HCT116 (cell line): Measurements from ENCODE around the gene SPPL2B. TPM values are rescaled to one million over a fixed set of nuclear protein-coding genes. Genes with fewer than 3 reads are reported as not detected.

ENCODE experiments used
- ATAC-seq: fragments of 200-7000 bp; cut with Tn5 transposase; 2 replicates; pipeline ENCODE4 v1.9.1; 2020; ENCODE audit warnings: mild to moderate bottlenecking, moderate library complexity
- BruUV-seq: library from RNA; stranded (reverse); fragments of 400-500 nt; replicated peaks from 2 replicates; lab custom pipeline; 2021; lab: Mats Ljungman, UMichigan
- CTCF ChIA-PET: fragments of 300-600 bp; sonication (Branson Sonifier 250); formaldehyde crosslinking; loops from one replicate; lab custom pipeline; 2021; ENCODE audit warnings: antibody characterized with exemption; lab: Charles Lee
- POLR2A ChIA-PET: fragments of 300-600, 350-600 bp; sonication (Branson Sonifier 250); formaldehyde crosslinking; loops from one replicate; lab custom pipeline; 2021; ENCODE audit warnings: antibody characterized with exemption; lab: Charles Lee
- RAD21 ChIA-PET, 2 experiments: fragments of 300-600 bp; sonication (Branson Sonifier 250); formaldehyde crosslinking; loops; one replicate each; lab custom pipeline; 2023; ENCODE audit warnings: low total read pairs in 2 of 2; ENCODE audit not compliant: uncharacterized antibody in 2 of 2, unreplicated experiment in 2 of 2, low non-redundant PET in 1 of 2; lab: Charles Lee
- DNase-seq: peaks from one replicate; pipeline ENCODE4 v3.0.0-alpha.2; 2010; ENCODE audit warnings: low read depth, low spot score
- H2AFZ ChIP-seq: fragments of 200-600 bp; shearing (Covaris generic), sonication (generic); 2 replicates; pipeline ENCODE4 v1.6.1; 2017; ENCODE audit warnings: low read depth, mixed run types, mixed read lengths, antibody characterized with exemption, low read length; ENCODE audit not compliant: poor library complexity, severe bottlenecking
- H3K27ac ChIP-seq: 2 replicates; pipeline ENCODE4 v1.5.1; 2012; ENCODE audit warnings: low read depth, low read length
- H3K27me3 ChIP-seq: fragments of 200-600 bp; sonication (generic); 2 replicates; pipeline ENCODE4 v1.6.1; 2016; ENCODE audit warnings: mixed run types, low read length, mixed read lengths; ENCODE audit not compliant: insufficient read depth
- H3K36me3 ChIP-seq, 2 experiments: fragments of 200-500 bp in 1 of 2; fragments of 200-600 bp in 1 of 2; sonication (Bioruptor generic) in 1 of 2; sonication (generic) in 1 of 2; 2 replicates each; pipeline versions ENCODE4 v1.5.1 to v1.6.1; 2014 to 2016; ENCODE audit warnings: low read length in 2 of 2, inconsistent platforms in 1 of 2, mixed read lengths in 1 of 2, mixed run types in 1 of 2; ENCODE audit not compliant: insufficient read depth in 2 of 2, control insufficient read depth in 1 of 2
- H3K4me1 ChIP-seq, 2 experiments: fragments of 200-600 bp in 1 of 2; sonication (generic) in 1 of 2; 2 replicates each; pipeline versions ENCODE4 v1.5.1 to v1.6.1; 2012 to 2017; ENCODE audit warnings: low read length in 2 of 2, inconsistent platforms in 1 of 2, mild to moderate bottlenecking in 1 of 2, mixed read lengths in 1 of 2, mixed run types in 1 of 2, moderate library complexity in 1 of 2; ENCODE audit not compliant: insufficient read depth in 2 of 2, control insufficient read depth in 1 of 2
- H3K4me2 ChIP-seq: fragments of 200-600 bp; sonication (generic); 2 replicates; pipeline ENCODE4 v1.6.1; 2017; ENCODE audit warnings: mixed run types, low read length, mixed read lengths
- H3K4me3 ChIP-seq, 2 experiments: fragments of 200-600 bp in 1 of 2; sonication (generic) in 1 of 2; replicated peaks in 1 of 2; 2 replicates each; pipeline ENCODE4 v1.5.1; 2011 to 2016; ENCODE audit warnings: low read length in 2 of 2, control low read depth in 1 of 2, low read depth in 1 of 2, mild to moderate bottlenecking in 1 of 2, mixed read lengths in 1 of 2, mixed run types in 1 of 2
- H3K79me2 ChIP-seq: fragments of 200-600 bp; sonication (generic); 2 replicates; pipeline ENCODE4 v1.6.1; 2017; ENCODE audit warnings: mild to moderate bottlenecking, mixed run types, low read length, moderate library complexity, mixed read lengths; ENCODE audit not compliant: insufficient read depth
- H3K9ac ChIP-seq: fragments of 200-600 bp; sonication (generic); 2 replicates; pipeline ENCODE4 v1.6.1; 2016; ENCODE audit warnings: low read length, mixed read lengths
- H3K9me2 ChIP-seq: fragments of 200-600 bp; sonication (generic), shearing (Covaris generic); 2 replicates; pipeline ENCODE4 v1.6.1; 2017; ENCODE audit warnings: mixed run types, mild to moderate bottlenecking, moderate library complexity; ENCODE audit not compliant: insufficient read depth
- H3K9me3 ChIP-seq, 2 experiments: fragments of 200-500 bp in 1 of 2; fragments of 200-600 bp in 1 of 2; sonication (Bioruptor generic) in 1 of 2; sonication (generic) in 1 of 2; 2 replicates each; pipeline ENCODE4 v1.6.1; 2014 to 2017; ENCODE audit warnings: low read length in 2 of 2, mixed read lengths in 2 of 2, inconsistent platforms in 1 of 2, low read depth in 1 of 2, mild to moderate bottlenecking in 1 of 2, mixed run types in 1 of 2, moderate library complexity in 1 of 2; ENCODE audit not compliant: control insufficient read depth in 1 of 2, insufficient read depth in 1 of 2
- H4K20me1 ChIP-seq: fragments of 200-600 bp; sonication (generic), shearing (Covaris generic); 2 replicates; pipeline ENCODE4 v1.6.1; 2017; ENCODE audit warnings: mixed run types, mild to moderate bottlenecking, moderate library complexity; ENCODE audit not compliant: insufficient read depth
- ATF3 ChIP-seq: IDR thresholded peaks from 2 replicates; pipeline ENCODE4 v1.6.1; 2012
- ELF1 ChIP-seq: IDR thresholded peaks from 2 replicates; pipeline ENCODE4 v1.6.1; 2012; ENCODE audit warnings: low read depth, borderline replicate concordance
- EZH2 ChIP-seq: fragments of 200-600 bp; sonication (generic); IDR thresholded peaks from 2 replicates; pipeline ENCODE4 v1.6.1; 2017; ENCODE audit warnings: antibody characterized with exemption, mixed run types
- FOSL1 ChIP-seq: IDR thresholded peaks from 2 replicates; pipeline ENCODE4 v1.6.1; 2012; ENCODE audit warnings: low read depth
- JUND ChIP-seq: IDR thresholded peaks from 2 replicates; pipeline ENCODE4 v1.6.1; 2012
- MAX ChIP-seq: IDR thresholded peaks from 2 replicates; pipeline ENCODE4 v1.6.1; 2012
- RAD21 ChIP-seq: IDR thresholded peaks from 2 replicates; pipeline ENCODE4 v1.6.1; 2012; ENCODE audit warnings: low read depth, mild to moderate bottlenecking
- REST ChIP-seq: IDR thresholded peaks from 2 replicates; pipeline ENCODE4 v1.6.1; 2012; ENCODE audit warnings: low read depth
- TCF7L2 ChIP-seq: IDR thresholded peaks from 2 replicates; pipeline ENCODE4 v1.7.0; 2011; ENCODE audit warnings: borderline replicate concordance, inconsistent platforms; ENCODE audit not compliant: insufficient read depth, insufficient read length; ENCODE audit errors: extremely low read depth
- ZFX ChIP-seq: fragments of 450-650 bp; IDR thresholded peaks from 2 replicates; pipeline ENCODE4 v1.6.1; 2017
- intact Hi-C: fragments of 100-400 bp; cut with micrococcal nuclease; formaldehyde crosslinking; loops from 2 replicates; pipeline ENCODE4 v1.10.0; 2022
- total RNA-seq: library from RNA; stranded (reverse); gene quantifications from one replicate; pipeline ENCODE4 v1.2.1, GENCODE V29; 2021; ENCODE audit not compliant: unreplicated experiment
- TF ChIP-seq, protein P1 (sequence below), 3 experiments: fragments of 200-600 bp in 1 of 3; sonication (generic) in 1 of 3; IDR thresholded peaks in 2 of 3; conservative IDR thresholded peaks in 1 of 3; 2 replicates each; pipeline ENCODE4 v1.5.1; 2012 to 2017; ENCODE audit warnings: low read depth in 2 of 3, low read length in 2 of 3, antibody characterized with exemption in 1 of 3, borderline replicate concordance in 1 of 3, control low read depth in 1 of 3, mild to moderate bottlenecking in 1 of 3, mixed read lengths in 1 of 3, mixed run types in 1 of 3, moderate library complexity in 1 of 3; ENCODE audit not compliant: insufficient read depth in 1 of 3

The SPPL2B gene
- total RNA-seq, 1 experiment from 2014 or later, result 83.1 TPM

DNA sequence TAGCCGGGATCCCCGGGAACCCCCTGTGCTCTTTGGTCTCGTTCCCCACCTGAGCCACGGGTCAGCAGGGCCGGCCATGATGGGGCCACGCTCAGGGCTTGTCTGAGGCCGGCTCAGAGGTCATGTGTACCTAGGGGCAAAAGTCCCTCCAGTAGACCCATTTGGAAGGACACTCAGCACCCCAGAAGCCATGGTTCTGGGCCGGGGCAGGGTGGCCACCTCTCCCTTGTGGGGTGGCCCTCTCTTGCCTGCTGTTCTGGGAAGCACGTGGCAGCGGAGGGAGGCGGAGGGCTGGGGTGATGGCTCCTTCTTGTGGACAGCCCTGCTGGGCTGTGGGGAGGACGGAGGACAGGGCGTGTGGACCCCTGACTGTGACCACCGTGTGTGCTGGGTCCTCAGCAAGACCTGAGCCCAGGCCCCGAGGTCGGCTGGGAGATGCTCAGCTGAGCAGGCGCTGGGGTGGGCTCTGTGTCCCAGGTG, 40.1 kb upstream of the SPPL2B start (continued):
- TF ChIP-seq REST (no peak), ELF1 (no peak)
- TF ChIP-seq, all 23 proteins: peak for 0

DNA sequence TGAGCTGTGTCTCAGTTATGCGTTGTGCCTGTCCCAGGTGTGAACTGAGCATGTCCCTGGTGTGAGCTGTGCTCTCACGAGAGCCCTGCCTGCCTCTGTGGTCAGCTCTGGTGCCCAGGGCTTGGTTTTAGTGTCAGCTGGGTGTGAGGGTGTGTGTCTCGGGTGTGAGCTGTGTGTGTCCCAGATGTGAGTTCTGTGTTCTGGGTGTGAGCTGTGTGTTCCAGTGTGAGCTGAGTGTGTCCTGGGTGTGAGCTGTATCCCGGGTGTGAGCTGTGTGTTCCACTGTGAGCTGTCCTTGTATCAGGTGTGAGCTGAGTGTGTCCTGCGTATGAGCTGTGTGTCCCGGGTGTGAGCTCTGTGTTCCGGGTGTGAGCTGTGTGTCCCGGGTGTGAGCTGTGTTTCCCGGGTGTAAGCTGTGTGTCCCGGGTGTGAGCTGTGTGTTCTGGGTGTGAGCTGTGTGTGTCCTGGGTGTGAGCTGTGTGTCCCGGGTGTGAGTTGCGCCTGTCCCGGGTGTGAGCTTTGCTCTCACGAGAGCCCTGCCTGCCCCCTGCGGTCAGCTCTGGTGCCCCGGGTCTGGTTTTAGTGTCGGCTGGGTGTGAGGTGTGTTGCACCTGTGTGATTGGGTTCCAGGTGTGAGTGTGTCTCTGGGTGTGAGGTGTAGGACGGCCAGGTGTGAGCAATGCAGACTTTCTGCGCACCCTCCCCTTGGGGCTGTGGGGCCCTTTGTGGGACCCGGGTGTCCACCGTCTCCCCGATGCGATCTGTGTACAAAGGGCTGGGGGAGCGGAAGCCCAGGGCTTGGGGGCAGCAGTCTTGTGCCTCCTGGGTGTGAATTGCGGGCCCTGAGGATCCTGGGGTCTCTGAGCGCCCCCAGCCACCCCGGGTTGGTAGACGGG, 39.4 kb upstream of the SPPL2B start:
- Histone ChIP-seq H3K9me2 (no peaks in the 10 kb centered on the region), H3K27ac (no peak overlapping the region), H2AFZ (no peak overlapping the region), H3K9ac (no peak overlapping the region), H3K4me2 (no peak overlapping the region), H3K36me3 (no peaks in the 10 kb centered on the region), H4K20me1 (no peaks in the 10 kb centered on the region), H3K79me2 (no peaks in the 10 kb centered on the region), H3K9me3 (no peaks in the 10 kb centered on the region), H3K4me1 (no peaks in the 10 kb centered on the region), H3K27me3 (no peaks in the 10 kb centered on the region), H3K4me3 (no peak overlapping the region)
- CTCF ChIA-PET, result no interaction called here
- no TSS peak for BruUV-seq
- DNase-seq, result no peak
- POLR2A ChIA-PET, result interaction anchor here (0.6 kb wide), 1 partner anchor 29 kb away, joined by 8 read pairs; no protein-coding TSS in a partner anchor
- intact Hi-C loops, result no loop called here
- ATAC-seq, result 0 out of 2 replicates have a peak, but pooled peaks have one; percentile 23
- RAD21 ChIA-PET, result no interaction called here
- no peak for TF ChIP-seq ZFX
- TF ChIP-seq MAX, result no peak
- TF ChIP-seq ATF3, result no peak
- TF ChIP-seq REST, result no peak
- no peak for TF ChIP-seq RAD21
- TF ChIP-seq FOSL1, result no peak
- TF ChIP-seq EZH2, result no peak
- TF ChIP-seq TCF7L2, result no peak
- no peak for TF ChIP-seq JUND
- TF ChIP-seq, protein P1, sequence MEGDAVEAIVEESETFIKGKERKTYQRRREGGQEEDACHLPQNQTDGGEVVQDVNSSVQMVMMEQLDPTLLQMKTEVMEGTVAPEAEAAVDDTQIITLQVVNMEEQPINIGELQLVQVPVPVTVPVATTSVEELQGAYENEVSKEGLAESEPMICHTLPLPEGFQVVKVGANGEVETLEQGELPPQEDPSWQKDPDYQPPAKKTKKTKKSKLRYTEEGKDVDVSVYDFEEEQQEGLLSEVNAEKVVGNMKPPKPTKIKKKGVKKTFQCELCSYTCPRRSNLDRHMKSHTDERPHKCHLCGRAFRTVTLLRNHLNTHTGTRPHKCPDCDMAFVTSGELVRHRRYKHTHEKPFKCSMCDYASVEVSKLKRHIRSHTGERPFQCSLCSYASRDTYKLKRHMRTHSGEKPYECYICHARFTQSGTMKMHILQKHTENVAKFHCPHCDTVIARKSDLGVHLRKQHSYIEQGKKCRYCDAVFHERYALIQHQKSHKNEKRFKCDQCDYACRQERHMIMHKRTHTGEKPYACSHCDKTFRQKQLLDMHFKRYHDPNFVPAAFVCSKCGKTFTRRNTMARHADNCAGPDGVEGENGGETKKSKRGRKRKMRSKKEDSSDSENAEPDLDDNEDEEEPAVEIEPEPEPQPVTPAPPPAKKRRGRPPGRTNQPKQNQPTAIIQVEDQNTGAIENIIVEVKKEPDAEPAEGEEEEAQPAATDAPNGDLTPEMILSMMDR (IDR thresholded peaks at IDR 0.05 in 2 of 3, conservative IDR thresholded peaks at IDR 0.05 in 1 of 3; ENCODE audit: borderline replicate concordance in 1 of 3, insufficient read depth in 1 of 3, low read depth in 2 of 3, low read length in 2 of 3), result no peak
